Mesodermal cell (in vitro differentiated cells): ENCODE results near the gene DIP2C.
"Not testable (repeated sequence)": the region's sequence is repeated elsewhere in the genome, so short reads cannot be mapped to it uniquely, and the experiment has no call there.

Source experiments
- H3K27ac ChIP-seq: 2 replicates; pipeline ENCODE4 v1.7.0; 2013; ENCODE audit warnings: mild to moderate bottlenecking, low read depth, low read length, moderate library complexity; ENCODE audit not compliant: severe bottlenecking
- H3K36me3 ChIP-seq: 2 replicates; pipeline ENCODE4 v1.7.1; 2013; ENCODE audit warnings: mild to moderate bottlenecking, low read length, moderate library complexity; ENCODE audit not compliant: control insufficient read depth, insufficient read depth
- H3K4me1 ChIP-seq: one replicate; pipeline ENCODE4 v1.7.1; 2013; ENCODE audit warnings: mild to moderate bottlenecking, low read length; ENCODE audit not compliant: insufficient read depth, control insufficient read depth, poor library complexity, severe bottlenecking
- H3K4me3 ChIP-seq: 2 replicates; pipeline ENCODE4 v1.7.0; 2013; ENCODE audit warnings: low read length, control low read depth, mild to moderate bottlenecking; ENCODE audit not compliant: insufficient read depth, poor library complexity, severe bottlenecking; ENCODE audit errors: extremely low read depth
- H3K9me3 ChIP-seq: 2 replicates; pipeline ENCODE4 v1.7.1; 2013; ENCODE audit warnings: mild to moderate bottlenecking, low read length, moderate library complexity; ENCODE audit not compliant: control insufficient read depth
- WGBS, 2 experiments: methylation state at CpG; one replicate each; pipeline ENCODE4 v1.1.5; 2013; ENCODE audit warnings: missing lambda C conversion rate in 2 of 2; ENCODE audit not compliant: insufficient coverage in 2 of 2; 5-methylcytosine and 5-hydroxymethylcytosine counted together

Gene DIP2C

DNA sequence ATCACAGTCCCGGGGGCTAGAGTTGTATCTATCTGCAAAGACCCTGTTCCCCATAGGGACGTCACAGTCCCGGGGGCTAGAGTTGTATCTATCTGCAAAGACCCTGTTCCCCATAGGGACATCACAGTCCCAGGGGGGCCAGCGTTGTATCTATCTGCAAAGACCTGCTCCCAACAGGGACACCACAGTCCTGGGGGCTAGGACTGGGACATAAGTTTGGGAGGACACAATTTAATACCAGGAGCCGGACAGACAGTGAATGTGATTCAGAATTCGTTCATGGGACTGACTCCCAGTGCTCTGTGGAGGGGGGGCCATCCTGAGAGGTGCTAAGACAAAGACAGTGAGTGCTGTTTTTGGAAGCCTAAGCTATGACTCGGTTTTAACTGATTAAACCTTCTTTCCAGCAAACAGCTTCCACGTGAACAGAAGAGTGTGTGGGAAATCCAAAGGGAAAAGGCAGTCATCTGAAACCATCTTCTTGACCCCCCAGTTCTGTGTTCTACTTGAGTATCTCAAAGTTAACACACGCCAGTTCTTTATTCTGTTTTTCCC, 153.0 kb downstream of the DIP2C start:
- Histone ChIP-seq H3K9me3 (no peaks in the 10 kb centered on the region), H3K36me3 (no peaks in the 10 kb centered on the region), H3K27ac (no peak overlapping the region), H3K4me1 (peaks cover 12% of the 10 kb centered on the region), H3K4me3 (no peak overlapping the region)
- 87 to 96% methylated on average over 6 of the region's 9 CpGs for WGBS, 2 experiments

DNA sequence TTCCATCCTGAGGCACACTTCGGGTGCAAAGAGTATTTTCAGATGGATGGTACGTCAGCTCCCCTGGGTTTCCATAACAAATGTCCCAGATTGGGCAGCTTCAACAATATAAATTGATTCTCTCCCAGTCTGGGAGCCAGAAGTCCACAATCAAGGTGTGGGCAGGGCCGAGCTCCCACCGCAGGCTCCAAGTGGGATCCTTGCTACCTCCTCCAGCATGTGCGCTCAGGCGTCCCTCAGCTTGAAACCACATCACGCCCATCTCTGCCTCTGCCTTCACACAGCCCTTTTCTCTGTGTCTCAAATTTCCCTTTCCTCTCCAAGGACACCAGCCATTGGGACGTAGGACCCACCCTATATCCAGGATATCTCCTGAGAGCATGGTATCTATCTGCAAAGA, 153.5 kb downstream of the DIP2C start:
- H3K4me3 ChIP-seq, result no peak overlapping the region
- H3K27ac ChIP-seq, result no peak overlapping the region
- 93 to 98% methylated on average over 5 to 8 of the region's 8 CpGs for WGBS, 2 experiments
- no peaks in the 10 kb centered on the region for H3K36me3 ChIP-seq
- peaks cover 12% of the 10 kb centered on the region for H3K4me1 ChIP-seq
- H3K9me3 ChIP-seq, result no peaks in the 10 kb centered on the region

DNA sequence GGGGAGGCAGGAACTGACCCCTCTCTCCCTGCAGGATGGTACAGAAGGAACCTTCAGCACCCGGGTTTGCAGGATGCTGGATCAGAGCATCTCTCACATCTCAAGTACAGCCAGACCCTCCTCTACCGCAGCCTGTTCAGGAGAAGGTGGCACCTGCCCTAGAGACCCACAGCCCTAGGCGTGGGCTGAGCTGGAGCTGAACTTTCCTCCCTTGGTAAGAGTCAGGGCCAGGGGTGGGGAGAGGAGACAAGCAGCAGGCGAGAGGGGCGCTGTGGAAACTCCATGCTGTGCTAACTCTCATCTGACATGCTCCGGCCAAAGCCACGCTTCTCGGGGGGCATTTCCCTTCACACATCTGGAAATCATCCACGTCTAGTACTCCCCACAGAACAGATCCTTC, 154.4 kb downstream of the DIP2C start:
- H3K4me3 ChIP-seq, result no peak overlapping the region
- H3K27ac ChIP-seq, result no peak overlapping the region
- H3K4me1 ChIP-seq, result peaks cover 12% of the 10 kb centered on the region
- 100% methylated on average over 1 to 5 of the region's 9 CpGs for WGBS, 2 experiments
- H3K36me3 ChIP-seq, result no peaks in the 10 kb centered on the region
- H3K9me3 ChIP-seq, result no peaks in the 10 kb centered on the region

DNA sequence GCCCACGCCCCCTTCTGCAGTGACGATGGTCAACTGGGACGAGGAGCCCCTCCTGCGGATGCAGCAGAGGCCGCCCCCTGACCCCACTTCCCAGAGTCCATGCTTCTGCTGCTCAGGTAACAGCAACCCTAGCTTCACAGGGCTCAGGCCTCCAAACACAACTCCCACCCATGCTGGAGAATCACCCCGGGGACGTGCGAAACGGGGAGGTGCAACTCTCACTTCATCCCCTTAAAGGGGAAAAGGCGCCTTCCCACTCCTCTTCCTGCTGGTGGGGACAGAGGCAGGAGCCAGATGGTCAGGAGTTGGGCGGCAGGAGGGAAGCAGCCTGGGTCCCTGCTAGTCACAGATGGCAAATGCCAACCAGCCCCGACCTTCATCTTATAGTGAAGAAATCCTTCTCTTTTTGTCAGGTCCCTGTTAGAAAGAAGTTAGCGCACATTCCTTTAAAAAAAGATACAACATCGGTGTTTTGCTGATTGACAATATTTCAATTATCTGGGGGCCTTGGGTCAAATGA, 155.4 kb downstream of the DIP2C start:
- WGBS, 2 experiments, result 88% methylated on average over 11 of the region's 14 CpGs; no CpG with 5 or more reads in 1 of the 2 experiments
- Histone ChIP-seq H3K27ac (no peak overlapping the region), H3K4me1 (peaks cover 12% of the 10 kb centered on the region), H3K4me3 (no peak overlapping the region), H3K9me3 (no peaks in the 10 kb centered on the region), H3K36me3 (no peaks in the 10 kb centered on the region)

DNA sequence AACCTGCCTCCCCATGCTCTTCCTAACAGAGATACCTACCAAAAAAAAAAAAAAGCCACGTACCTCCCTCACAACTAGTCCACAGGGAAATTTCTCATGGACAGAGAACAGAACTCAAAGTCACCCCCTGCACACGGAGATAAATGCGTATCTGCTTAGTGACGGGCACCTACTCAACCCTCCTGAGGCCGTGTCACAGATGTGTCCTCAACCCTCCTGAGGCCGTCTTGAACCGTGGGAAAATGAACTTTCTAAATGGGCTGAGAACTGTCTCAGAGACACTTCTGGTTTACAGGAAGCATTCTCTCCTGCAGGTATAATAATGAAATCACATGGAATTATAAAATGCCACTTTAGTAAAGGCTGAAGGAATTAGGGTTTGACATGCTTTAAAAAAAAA, 155.9 kb downstream of the DIP2C start:
- 93 to 98% methylated on average over 6 to 7 of the region's 7 CpGs for WGBS, 2 experiments
- no peak overlapping the region for H3K4me3 ChIP-seq
- no peaks in the 10 kb centered on the region for H3K9me3 ChIP-seq
- no peak overlapping the region for H3K27ac ChIP-seq
- peaks cover 12% of the 10 kb centered on the region for H3K4me1 ChIP-seq
- no peaks in the 10 kb centered on the region for H3K36me3 ChIP-seq

DNA sequence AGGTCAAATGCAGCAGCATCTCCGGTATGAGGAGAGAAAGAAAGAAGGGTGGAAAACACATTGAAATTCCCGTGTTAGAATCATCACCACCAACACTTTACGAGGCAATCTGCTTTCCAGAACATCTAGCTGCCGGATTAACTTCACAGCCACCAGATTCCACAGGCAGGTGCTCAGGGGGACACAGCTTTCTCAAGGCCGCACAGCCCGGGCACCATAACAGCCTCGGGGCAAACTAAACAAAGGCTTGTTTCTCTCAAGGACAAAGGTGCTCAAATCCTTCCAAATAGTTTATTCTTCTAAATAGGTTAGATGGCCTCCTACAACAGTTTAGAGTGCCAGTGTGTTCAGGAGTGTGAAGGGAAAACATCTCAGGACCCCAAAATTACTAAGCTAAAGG, 156.3 kb downstream of the DIP2C start:
- Histone ChIP-seq H3K9me3 (no peaks in the 10 kb centered on the region), H3K36me3 (no peaks in the 10 kb centered on the region), H3K4me1 (peaks cover 12% of the 10 kb centered on the region), H3K27ac (no peak overlapping the region), H3K4me3 (no peak overlapping the region)
- 81 to 96% methylated on average over 2 to 3 of the region's 7 CpGs for WGBS, 2 experiments

DNA sequence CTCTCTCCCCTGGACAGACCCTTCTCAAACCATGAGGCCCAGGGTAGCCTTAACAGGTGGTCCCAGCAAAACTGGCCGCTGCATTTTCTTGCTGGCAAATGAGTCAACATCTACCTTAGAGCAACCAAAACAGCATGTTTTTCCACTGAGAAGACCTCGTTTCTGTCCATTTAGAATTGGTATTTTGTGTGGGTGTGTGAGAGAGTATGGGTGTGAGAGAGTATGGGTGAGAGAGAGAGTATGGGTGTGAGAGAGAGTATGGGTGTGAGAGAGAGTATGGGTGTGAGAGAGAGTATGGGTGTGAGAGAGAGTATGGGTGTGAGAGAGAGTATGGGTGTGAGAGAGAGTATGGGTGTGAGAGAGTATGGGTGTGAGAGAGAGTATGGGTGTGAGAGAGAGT, 157.1 kb downstream of the DIP2C start:
- 83 to 93% methylated on average over 1 to 2 of the region's 2 CpGs for WGBS, 2 experiments
- H3K4me1 ChIP-seq, result peaks cover 12% of the 10 kb centered on the region
- H3K36me3 ChIP-seq, H3K9me3 ChIP-seq, H3K4me3 ChIP-seq, H3K27ac ChIP-seq: not testable (repeated sequence)

DNA sequence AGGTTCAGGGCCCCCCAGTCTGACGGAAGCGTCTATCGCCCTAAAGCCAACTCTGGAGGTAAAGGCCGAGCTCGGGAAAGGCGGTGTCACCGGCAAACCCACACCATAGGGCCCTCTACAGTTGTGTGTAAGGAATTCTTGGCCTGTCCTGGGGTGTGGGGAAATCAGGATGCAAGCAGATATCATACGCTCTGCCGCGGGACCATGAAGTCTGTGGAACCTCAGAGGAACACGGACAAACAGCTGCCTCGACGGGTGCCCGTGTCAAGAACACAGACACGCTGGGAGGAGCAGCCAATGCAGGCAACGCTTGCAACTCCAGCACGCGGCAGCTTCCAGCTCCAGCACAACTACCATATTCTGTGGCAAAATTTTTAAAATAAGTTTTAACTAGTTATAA, 157.9 kb downstream of the DIP2C start:
- H3K27ac ChIP-seq, result no peak overlapping the region
- no peaks in the 10 kb centered on the region for H3K36me3 ChIP-seq
- WGBS, 2 experiments, result 93 to 98% methylated on average over 12 to 13 of the region's 18 CpGs
- H3K9me3 ChIP-seq, result no peaks in the 10 kb centered on the region
- H3K4me1 ChIP-seq, result peaks cover 8% of the 10 kb centered on the region
- H3K4me3 ChIP-seq, result no peak overlapping the region

DNA sequence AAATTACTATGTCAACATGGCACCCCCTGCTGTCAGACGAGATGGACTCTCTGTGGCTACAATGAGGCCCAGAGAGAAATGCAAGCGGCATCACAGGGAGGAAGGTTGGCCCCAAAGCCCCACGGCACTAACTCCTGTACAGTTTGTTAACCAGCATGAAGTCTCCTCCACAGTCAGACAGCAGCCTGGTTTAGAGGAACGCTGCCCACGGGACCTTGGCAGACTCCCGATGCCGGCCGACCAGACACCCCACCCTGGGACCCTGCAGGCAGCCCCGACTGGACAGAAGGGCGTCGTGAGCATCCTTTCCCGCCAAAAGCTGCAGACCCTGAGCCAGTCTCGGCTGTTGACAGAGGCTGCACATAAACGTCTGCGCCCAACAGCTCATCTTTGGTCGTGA, 158.8 kb downstream of the DIP2C start:
- peaks cover 7% of the 10 kb centered on the region for H3K4me1 ChIP-seq
- H3K9me3 ChIP-seq, result no peaks in the 10 kb centered on the region
- H3K4me3 ChIP-seq, result no peak overlapping the region
- no peak overlapping the region for H3K27ac ChIP-seq
- 94 to 95% methylated on average over 15 to 16 of the region's 16 CpGs for WGBS, 2 experiments
- H3K36me3 ChIP-seq, result no peaks in the 10 kb centered on the region

DNA sequence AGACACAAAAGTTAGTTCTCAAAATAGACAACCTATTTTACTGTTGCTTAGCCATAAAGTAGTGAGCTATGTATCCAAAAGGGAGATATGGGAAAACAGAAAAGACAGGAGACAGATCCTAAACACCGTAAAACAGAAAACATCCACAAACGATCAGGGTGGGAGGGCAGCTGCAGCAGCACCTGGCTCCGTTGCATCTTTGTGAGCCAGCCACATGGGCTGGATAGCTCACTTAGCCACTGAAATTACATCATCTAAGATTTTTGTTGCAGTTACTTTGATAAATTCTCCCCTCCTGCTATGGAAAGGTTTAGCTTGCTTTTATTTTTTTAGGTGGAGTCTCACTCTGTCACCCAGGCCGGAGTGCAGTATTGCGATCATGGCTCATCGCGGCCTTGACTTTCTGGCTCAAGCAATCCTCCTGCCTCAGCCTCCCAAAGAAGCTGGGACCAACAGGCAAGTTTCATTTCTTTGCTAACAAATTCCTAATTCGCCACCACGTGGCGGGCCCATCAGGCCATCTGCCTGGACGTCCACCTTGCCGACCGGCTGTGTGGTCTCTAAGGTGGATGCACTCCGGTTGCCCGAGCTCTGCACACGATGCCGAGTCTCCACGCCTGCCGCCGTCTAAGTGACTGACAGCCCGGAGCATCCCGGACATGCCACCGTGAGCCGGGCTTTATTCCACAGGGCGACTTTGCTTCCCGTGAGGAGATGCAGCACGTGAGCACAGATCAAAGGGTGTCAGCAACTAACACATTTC, 159.8 kb downstream of the DIP2C start:
- H3K27ac ChIP-seq, result no peak overlapping the region
- WGBS, 2 experiments, result 95 to 97% methylated on average over 19 to 27 of the region's 27 CpGs
- no peaks in the 10 kb centered on the region for H3K36me3 ChIP-seq
- no peak overlapping the region for H3K4me3 ChIP-seq
- no peaks in the 10 kb centered on the region for H3K9me3 ChIP-seq
- peaks cover 7% of the 10 kb centered on the region for H3K4me1 ChIP-seq
